GM10847 (cell line): ENCODE measurements around the gene FAM32A.

Experiments used
- POLR2A ChIP-seq: IDR thresholded peaks from 2 replicates; pipeline ENCODE4 v1.6.1; 2011; ENCODE audit not compliant: insufficient read length; ENCODE audit errors: extremely low read depth

The FAM32A gene

GRCh38 chr19:16190198-16190597 is 5.0 kb downstream of the FAM32A start:
- TF ChIP-seq POLR2A: no peak

- no peak for TF ChIP-seq POLR2A
Measured at GRCh38 chr19:16190736-16191135, 5.5 kb downstream of the FAM32A start.

- TF ChIP-seq POLR2A: no peak
Measured at GRCh38 chr19:16191216-16191908, 6.2 kb downstream of the FAM32A start.

- TF ChIP-seq POLR2A: no peak
Measured at GRCh38 chr19:16193466-16193865, 8.3 kb downstream of the FAM32A start.

- no peak for TF ChIP-seq POLR2A
Measured at GRCh38 chr19:16197188-16197621, 12.0 kb downstream of the FAM32A start.

GRCh38 chr19:16197622-16198369 is 12.6 kb downstream of the FAM32A start, which contains the start of gene AP1M1:
AP1M1 (plus strand) TSS chr19:16197911; CDS start chr19:16198027, 116 bp downstream.
- peak; percentile 62 for TF ChIP-seq POLR2A

- TF ChIP-seq POLR2A: no peak
Measured at GRCh38 chr19:16198370-16198651, 13.1 kb downstream of the FAM32A start.

GRCh38 chr19:16199275-16199932 is 14.2 kb downstream of the FAM32A start:
- TF ChIP-seq POLR2A: no peak

GRCh38 chr19:16200038-16201010 is 15.1 kb downstream of the FAM32A start:
- no peak for TF ChIP-seq POLR2A

GRCh38 chr19:16201011-16201391 is 15.8 kb downstream of the FAM32A start:
- TF ChIP-seq POLR2A: no peak

GRCh38 chr19:16202320-16203255 is 17.4 kb downstream of the FAM32A start:
- no peak for TF ChIP-seq POLR2A

- TF ChIP-seq POLR2A: no peak
Measured at GRCh38 chr19:16203256-16204004, 18.2 kb downstream of the FAM32A start.

- no peak for TF ChIP-seq POLR2A
Measured at GRCh38 chr19:16204005-16204294, 18.7 kb downstream of the FAM32A start.
